Muscle layer of duodenum (tissue), 2 donors: ENCODE data around the gene RAF1.
A peak's percentile ranks its signal among the peaks of the same experiment; 100 is the strongest.

ENCODE experiments used
- H3K27ac ChIP-seq: one replicate; pipeline ENCODE4 v1.7.0; 2013; ENCODE audit warnings: mild to moderate bottlenecking, low read length
- H3K27me3 ChIP-seq: one replicate; pipeline ENCODE4 v1.7.0; 2013; ENCODE audit warnings: low read depth, mild to moderate bottlenecking, control low read depth, low read length
- H3K36me3 ChIP-seq, 2 donors: one replicate each; pipeline ENCODE4 v1.7.0; 2013; ENCODE audit warnings: low read length in 2 of 2, control low read depth in 1 of 2, mild to moderate bottlenecking in 1 of 2; ENCODE audit not compliant: insufficient read depth in 2 of 2, control insufficient read depth in 1 of 2
- H3K4me1 ChIP-seq, 2 donors: one replicate each; pipeline ENCODE4 v1.7.0; 2013; ENCODE audit warnings: low read length in 2 of 2, mild to moderate bottlenecking in 2 of 2, control low read depth in 1 of 2, moderate library complexity in 1 of 2; ENCODE audit not compliant: insufficient read depth in 2 of 2, control insufficient read depth in 1 of 2
- H3K4me3 ChIP-seq, 2 donors: one replicate each; pipeline ENCODE4 v1.7.0; 2013; ENCODE audit warnings: low read length in 2 of 2, low read depth in 1 of 2, mild to moderate bottlenecking in 1 of 2
- H3K9me3 ChIP-seq, 2 donors: one replicate each; pipeline ENCODE4 v1.7.0; 2013; ENCODE audit warnings: low read length in 2 of 2, control low read depth in 1 of 2, mild to moderate bottlenecking in 1 of 2; ENCODE audit not compliant: control insufficient read depth in 1 of 2
- donor health status: healthy.

RAF1 gene

GRCh38 chr3:12574131-12574530 lies 89.8 kb downstream of the RAF1 start:
- no peaks in the 10 kb centered on the region for H3K4me1 ChIP-seq
- H3K4me3 ChIP-seq: no peak overlapping the region
- no peaks in the 10 kb centered on the region for H3K9me3 ChIP-seq
- H3K27ac ChIP-seq: no peak overlapping the region
- peaks cover 57 to 96% of the 10 kb centered on the region in 2 donors for H3K36me3 ChIP-seq
- H3K27me3 ChIP-seq: no peaks in the 10 kb centered on the region

- Histone ChIP-seq H3K27me3 (no peaks in the 10 kb centered on the region), H3K9me3 (no peaks in the 10 kb centered on the region), H3K4me1 (no peaks in the 10 kb centered on the region), H3K36me3 (peaks cover 57 to 76% of the 10 kb centered on the region in 2 donors), H3K4me3 (no peak overlapping the region), H3K27ac (no peak overlapping the region)
Observed at GRCh38 chr3:12571986-12572385, 91.9 kb downstream of the RAF1 start.

GRCh38 chr3:12569836-12570235 lies 94.1 kb downstream of the RAF1 start:
- Histone ChIP-seq H3K4me3 (no peak overlapping the region), H3K9me3 (peaks cover 0 to 2% of the 10 kb centered on the region in 2 donors), H3K36me3 (peaks cover 41 to 55% of the 10 kb centered on the region in 2 donors), H3K27me3 (no peaks in the 10 kb centered on the region), H3K27ac (no peak overlapping the region), H3K4me1 (no peaks in the 10 kb centered on the region)

- Histone ChIP-seq H3K4me3 (no peak overlapping the region), H3K9me3 (peaks cover 0 to 2% of the 10 kb centered on the region in 2 donors), H3K27ac (no peak overlapping the region), H3K4me1 (no peaks in the 10 kb centered on the region), H3K27me3 (no peaks in the 10 kb centered on the region), H3K36me3 (peaks cover 31 to 44% of the 10 kb centered on the region in 2 donors)
Observed at GRCh38 chr3:12568747-12569146, 95.2 kb downstream of the RAF1 start.

- no peak overlapping the region for H3K4me3 ChIP-seq
- no peak overlapping the region for H3K27ac ChIP-seq
- peaks cover 0 to 2% of the 10 kb centered on the region in 2 donors for H3K9me3 ChIP-seq
- peaks cover 0 to 5% of the 10 kb centered on the region in 2 donors for H3K4me1 ChIP-seq
- H3K36me3 ChIP-seq: peaks cover 21 to 28% of the 10 kb centered on the region in 2 donors
- H3K27me3 ChIP-seq: no peaks in the 10 kb centered on the region
Observed at GRCh38 chr3:12566976-12567375, 96.9 kb downstream of the RAF1 start.

GRCh38 chr3:12562451-12562850 lies 101.5 kb downstream of the RAF1 start:
- no peaks in the 10 kb centered on the region for H3K27me3 ChIP-seq
- H3K4me1 ChIP-seq: peaks cover 4 to 39% of the 10 kb centered on the region in 2 donors
- peaks cover 0 to 2% of the 10 kb centered on the region in 2 donors for H3K9me3 ChIP-seq
- no peak overlapping the region for H3K4me3 ChIP-seq
- H3K36me3 ChIP-seq: no peaks in the 10 kb centered on the region
- no peak overlapping the region for H3K27ac ChIP-seq

- H3K36me3 ChIP-seq: no peaks in the 10 kb centered on the region
- no peaks in the 10 kb centered on the region for H3K27me3 ChIP-seq
- no peak overlapping the region for H3K27ac ChIP-seq
- peaks cover 0 to 2% of the 10 kb centered on the region in 2 donors for H3K9me3 ChIP-seq
- H3K4me1 ChIP-seq: peaks cover 4 to 39% of the 10 kb centered on the region in 2 donors
- no peak overlapping the region for H3K4me3 ChIP-seq
Observed at GRCh38 chr3:12561397-12561796, 102.5 kb downstream of the RAF1 start.

- Histone ChIP-seq H3K4me1 (peaks cover 4 to 41% of the 10 kb centered on the region in 2 donors), H3K4me3 (no peak overlapping the region), H3K27ac (no peak overlapping the region), H3K36me3 (no peaks in the 10 kb centered on the region), H3K9me3 (no peaks in the 10 kb centered on the region), H3K27me3 (no peaks in the 10 kb centered on the region)
Observed at GRCh38 chr3:12560505-12561190, 103.3 kb downstream of the RAF1 start.

GRCh38 chr3:12559520-12559919 lies 104.4 kb downstream of the RAF1 start:
- no peaks in the 10 kb centered on the region for H3K27me3 ChIP-seq
- peak overlapping the region in 1 of 2 donors; percentile 77 for H3K4me3 ChIP-seq
- H3K36me3 ChIP-seq: no peaks in the 10 kb centered on the region
- no peaks in the 10 kb centered on the region for H3K9me3 ChIP-seq
- H3K4me1 ChIP-seq: peaks cover 4 to 42% of the 10 kb centered on the region in 2 donors
- no peak overlapping the region for H3K27ac ChIP-seq

- Histone ChIP-seq H3K36me3 (no peaks in the 10 kb centered on the region), H3K4me3 (peak overlapping the region; percentile 76 to 77), H3K9me3 (no peaks in the 10 kb centered on the region), H3K27ac (no peak overlapping the region), H3K4me1 (peaks cover 4 to 43% of the 10 kb centered on the region in 2 donors), H3K27me3 (peaks cover 4% of the 10 kb centered on the region)
Observed at GRCh38 chr3:12558706-12559105, 105.2 kb downstream of the RAF1 start.

- H3K36me3 ChIP-seq: no peaks in the 10 kb centered on the region
- no peaks in the 10 kb centered on the region for H3K9me3 ChIP-seq
- H3K27ac ChIP-seq: peak overlapping the region; percentile 89
- peaks cover 4% of the 10 kb centered on the region for H3K27me3 ChIP-seq
- peaks cover 4 to 39% of the 10 kb centered on the region in 2 donors for H3K4me1 ChIP-seq
- peak overlapping the region; percentile 76 to 77 for H3K4me3 ChIP-seq
Observed at GRCh38 chr3:12557473-12558100, 106.3 kb downstream of the RAF1 start.
